Measurements from ENCODE around the gene WNT3.

DNA sequence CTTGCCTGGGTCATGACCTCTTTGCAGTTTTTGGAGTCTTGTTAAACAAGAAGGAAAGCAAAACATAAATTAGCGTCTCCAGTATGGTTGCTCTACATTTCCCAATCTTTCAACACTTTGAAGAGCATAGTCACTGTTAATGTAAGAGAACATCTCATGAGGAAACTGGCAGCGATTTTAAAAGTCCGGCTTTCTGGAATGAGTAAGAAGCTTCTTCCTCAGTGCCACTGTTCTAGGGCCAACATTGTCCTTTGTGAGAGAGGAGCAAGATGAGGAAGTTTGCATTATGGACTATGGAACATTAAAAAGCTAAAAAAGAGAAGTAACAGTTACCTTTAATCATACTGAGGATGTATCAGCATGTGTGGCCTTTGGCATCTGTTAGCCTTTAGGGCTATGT lies 73.1 kb downstream of the WNT3 start:
- TF ChIP-seq, protein P1, sequence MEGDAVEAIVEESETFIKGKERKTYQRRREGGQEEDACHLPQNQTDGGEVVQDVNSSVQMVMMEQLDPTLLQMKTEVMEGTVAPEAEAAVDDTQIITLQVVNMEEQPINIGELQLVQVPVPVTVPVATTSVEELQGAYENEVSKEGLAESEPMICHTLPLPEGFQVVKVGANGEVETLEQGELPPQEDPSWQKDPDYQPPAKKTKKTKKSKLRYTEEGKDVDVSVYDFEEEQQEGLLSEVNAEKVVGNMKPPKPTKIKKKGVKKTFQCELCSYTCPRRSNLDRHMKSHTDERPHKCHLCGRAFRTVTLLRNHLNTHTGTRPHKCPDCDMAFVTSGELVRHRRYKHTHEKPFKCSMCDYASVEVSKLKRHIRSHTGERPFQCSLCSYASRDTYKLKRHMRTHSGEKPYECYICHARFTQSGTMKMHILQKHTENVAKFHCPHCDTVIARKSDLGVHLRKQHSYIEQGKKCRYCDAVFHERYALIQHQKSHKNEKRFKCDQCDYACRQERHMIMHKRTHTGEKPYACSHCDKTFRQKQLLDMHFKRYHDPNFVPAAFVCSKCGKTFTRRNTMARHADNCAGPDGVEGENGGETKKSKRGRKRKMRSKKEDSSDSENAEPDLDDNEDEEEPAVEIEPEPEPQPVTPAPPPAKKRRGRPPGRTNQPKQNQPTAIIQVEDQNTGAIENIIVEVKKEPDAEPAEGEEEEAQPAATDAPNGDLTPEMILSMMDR (IDR thresholded peaks at IDR 0.05), result no peak
- TF ChIP-seq POLR2A (IDR thresholded peaks at IDR 0.05), result no peak

All from Peyer's patch (tissue), 4 donors.